ENCODE results near the gene NTM. TPM values are rescaled to one million over a fixed set of nuclear protein-coding genes. Genes with fewer than 3 reads are reported as not detected.

NTM gene
- total and polyA plus RNA-seq, 7 donors, result 0.07 to 1.1 (median 0.22) TPM; not detected in 2

DNA sequence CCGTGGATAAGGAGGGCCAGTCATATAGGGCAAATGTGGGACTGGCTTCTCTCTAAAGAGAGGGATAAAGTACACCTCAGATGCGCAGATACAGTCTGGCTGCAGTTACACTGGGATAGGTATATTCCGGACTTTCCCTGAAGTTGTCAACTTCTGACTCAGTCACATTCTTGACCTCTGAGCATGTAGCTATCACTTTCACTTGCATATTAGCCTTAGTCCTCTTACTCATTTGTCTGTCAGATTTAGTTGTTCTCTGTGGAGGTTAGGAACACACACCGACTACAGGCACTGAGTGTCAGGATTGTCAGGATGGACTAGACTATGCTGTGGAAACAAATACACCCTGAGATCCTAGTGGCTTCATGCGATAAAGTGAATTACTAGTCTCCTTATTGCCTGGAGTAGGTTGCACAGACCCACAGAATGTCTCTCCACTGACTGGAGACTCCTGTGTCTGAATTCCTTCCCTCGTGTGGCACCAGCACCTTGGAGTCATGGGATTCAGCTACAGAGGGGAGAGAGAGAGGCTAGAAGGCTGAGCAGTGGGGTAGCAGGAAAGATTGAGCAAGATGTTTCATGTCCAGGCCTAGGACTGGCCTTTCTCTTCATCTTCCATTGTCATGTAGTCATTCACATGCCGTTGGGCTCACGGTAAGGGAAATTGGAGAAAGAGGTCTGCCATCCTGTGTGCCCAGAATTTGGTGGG lies 654.3 kb downstream of the NTM start:
- H3K4me1 ChIP-seq, result no peaks in the 10 kb centered on the region
- TF ChIP-seq CTCF (IDR thresholded peaks at IDR 0.05), result no peak
- no peaks in the 10 kb centered on the region for H3K36me3 ChIP-seq (ENCODE audit: insufficient read depth in 1 of 2, low read depth in 1 of 2)
- H3K9me3 ChIP-seq, result no peaks in the 10 kb centered on the region
- ATAC-seq (no peak), DNase-seq (no peak)
- WGBS, 3 donors, result 76 to 84% (median 83%) methylated on average over 8 of the region's 8 CpGs
- no peaks in the 10 kb centered on the region for H3K27me3 ChIP-seq (ENCODE audit: insufficient read depth in 3 of 3, low read length in 2 of 3)
- H3K4me3 ChIP-seq, result no peak overlapping the region
- intact Hi-C loops (cut with DNase I), result no loop called here
- no peak overlapping the region for H3K27ac ChIP-seq

- 46 to 71% (median 54%) methylated on average over 3 of the region's 3 CpGs for WGBS, 3 donors
- no peaks in the 10 kb centered on the region for H3K9me3 ChIP-seq
- no peaks in the 10 kb centered on the region for H3K36me3 ChIP-seq (ENCODE audit: insufficient read depth in 1 of 2, low read depth in 1 of 2)
- ATAC-seq, result no peak
- no peak for TF ChIP-seq CTCF (IDR thresholded peaks at IDR 0.05)
- H3K4me1 ChIP-seq, result no peaks in the 10 kb centered on the region
- DNase-seq, result no peak
- no peak overlapping the region for H3K4me3 ChIP-seq
- intact Hi-C loops (cut with DNase I), result no loop called here
- no peaks in the 10 kb centered on the region for H3K27me3 ChIP-seq (ENCODE audit: insufficient read depth in 3 of 3, low read length in 2 of 3)
- H3K27ac ChIP-seq, result no peak overlapping the region
Measured at GRCh38 chr11:132026746-132027145, 656.3 kb downstream of the NTM start.

DNA sequence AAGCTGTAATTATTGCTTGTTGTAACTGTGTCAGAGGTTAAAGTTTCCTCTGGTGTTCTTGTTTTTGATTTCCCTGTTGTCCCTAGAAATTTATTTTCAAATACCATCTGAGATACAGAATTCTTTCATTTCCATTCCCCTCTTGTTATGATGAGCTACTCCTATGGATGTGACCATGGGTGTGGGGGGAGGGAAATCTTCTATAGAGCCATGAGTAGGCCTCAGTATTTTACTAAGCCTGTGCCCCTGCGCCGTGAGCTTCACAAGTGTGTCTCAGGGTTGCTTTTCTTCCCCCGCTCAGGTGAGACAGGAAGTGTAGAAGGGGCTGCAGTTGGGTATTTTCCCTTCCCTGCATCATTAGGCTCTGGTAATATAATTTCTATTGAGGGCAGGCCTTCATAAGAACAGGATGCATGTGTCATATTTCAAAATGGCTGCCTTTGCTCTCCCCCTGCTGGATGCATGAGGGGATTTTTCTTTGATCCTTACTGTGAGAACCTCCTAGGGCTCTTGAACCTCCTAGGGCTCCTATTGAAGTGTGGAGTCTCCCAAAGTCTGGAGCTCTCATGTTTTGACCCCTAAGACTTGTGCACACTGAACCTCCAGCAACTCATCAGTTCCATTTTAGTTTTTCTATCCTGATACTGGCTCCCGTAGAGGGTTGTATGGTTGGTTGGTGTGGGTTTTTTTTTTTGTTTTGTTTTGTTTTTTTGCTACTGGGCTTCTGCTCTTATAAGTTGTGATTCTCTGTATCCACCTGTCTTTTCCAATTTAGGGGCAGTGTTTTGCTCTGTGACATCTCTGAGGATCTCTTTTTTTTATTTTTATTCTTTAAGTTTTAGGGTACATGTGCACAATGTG lies 658.2 kb downstream of the NTM start:
- peak; percentile 4 for TF ChIP-seq CTCF (IDR thresholded peaks at IDR 0.05)
- H3K27me3 ChIP-seq (ENCODE audit: insufficient read depth in 3 of 3, low read length in 2 of 3), result no peaks in the 10 kb centered on the region
- no peak overlapping the region for H3K27ac ChIP-seq
- ATAC-seq, result no peak
- intact Hi-C loops (cut with DNase I), result no loop called here
- H3K4me1 ChIP-seq, result no peaks in the 10 kb centered on the region
- H3K9me3 ChIP-seq, result no peaks in the 10 kb centered on the region
- WGBS, 3 donors, result 89 to 98% (median 95%) methylated on average over 4 of the region's 4 CpGs
- no peaks in the 10 kb centered on the region for H3K36me3 ChIP-seq (ENCODE audit: insufficient read depth in 1 of 2, low read depth in 1 of 2)
- no peak overlapping the region for H3K4me3 ChIP-seq
- DNase-seq, result peak in 1 of 2 donors; percentile 25

DNA sequence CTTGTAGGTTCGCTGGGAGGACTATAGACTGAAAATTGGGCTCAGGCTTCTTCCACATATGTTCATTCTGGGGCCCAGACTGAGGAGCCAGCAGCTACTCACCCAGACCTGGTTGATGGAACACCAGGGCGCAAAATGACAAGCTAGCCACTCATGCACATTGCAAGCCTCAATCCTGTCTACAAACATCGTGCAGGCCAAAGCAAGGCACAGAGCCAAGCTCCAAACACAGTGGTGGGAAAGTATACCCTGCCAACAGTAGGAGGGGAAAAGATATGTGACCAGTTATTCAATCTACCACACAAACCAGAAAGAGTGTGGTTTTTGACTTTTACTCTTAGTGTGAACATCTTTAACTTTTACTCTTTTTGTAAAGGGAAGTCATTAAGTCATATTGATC lies 660.5 kb downstream of the NTM start:
- 60 to 70% (median 68%) methylated on average over 3 of the region's 3 CpGs for WGBS, 3 donors
- H3K4me3 ChIP-seq, result no peak overlapping the region
- no peak for TF ChIP-seq CTCF (IDR thresholded peaks at IDR 0.05)
- no peaks in the 10 kb centered on the region for H3K4me1 ChIP-seq
- H3K27ac ChIP-seq, result no peak overlapping the region
- no peaks in the 10 kb centered on the region for H3K9me3 ChIP-seq
- H3K27me3 ChIP-seq (ENCODE audit: insufficient read depth in 3 of 3, low read length in 2 of 3), result no peaks in the 10 kb centered on the region
- no peak for ATAC-seq
- H3K36me3 ChIP-seq (ENCODE audit: insufficient read depth in 1 of 2, low read depth in 1 of 2), result no peaks in the 10 kb centered on the region
- DNase-seq, result no peak
- intact Hi-C loops (cut with DNase I), result no loop called here

Measured in psoas muscle (tissue), 8 donors.